ENCODE measurements around the gene TTF2. TPM values are rescaled to one million over a fixed set of nuclear protein-coding genes. Genes with fewer than 3 reads are reported as not detected.

Gene TTF2
- total RNA-seq, 4 donors from 2014 or later = 12.9 to 37.5 (median 19.3) TPM

DNA sequence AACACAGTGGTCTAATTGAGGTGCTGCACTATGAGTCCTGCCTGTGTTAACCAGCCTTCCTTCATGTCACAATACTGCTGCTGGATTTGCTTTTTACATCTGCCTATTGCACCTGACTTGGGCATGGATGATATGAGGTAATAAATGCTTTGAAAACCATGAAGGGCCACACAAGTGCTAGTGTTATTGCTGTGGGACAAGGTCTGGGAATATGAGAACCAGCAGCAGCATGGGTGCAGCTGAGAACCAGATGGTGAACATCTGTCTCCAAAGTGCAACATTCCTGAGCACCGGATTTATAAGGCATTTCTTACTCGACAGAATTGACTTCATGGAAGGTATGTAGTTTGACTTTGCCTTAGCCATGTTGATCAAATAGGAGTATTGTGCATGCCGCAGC lies 44.9 kb downstream of the TTF2 start:
- no peak for DNase-seq (ENCODE audit: low spot score in 2 of 2)
- no peaks in the 10 kb centered on the region for H3K4me1 ChIP-seq
- no peak overlapping the region for H3K27ac ChIP-seq
- TF ChIP-seq, protein P1, sequence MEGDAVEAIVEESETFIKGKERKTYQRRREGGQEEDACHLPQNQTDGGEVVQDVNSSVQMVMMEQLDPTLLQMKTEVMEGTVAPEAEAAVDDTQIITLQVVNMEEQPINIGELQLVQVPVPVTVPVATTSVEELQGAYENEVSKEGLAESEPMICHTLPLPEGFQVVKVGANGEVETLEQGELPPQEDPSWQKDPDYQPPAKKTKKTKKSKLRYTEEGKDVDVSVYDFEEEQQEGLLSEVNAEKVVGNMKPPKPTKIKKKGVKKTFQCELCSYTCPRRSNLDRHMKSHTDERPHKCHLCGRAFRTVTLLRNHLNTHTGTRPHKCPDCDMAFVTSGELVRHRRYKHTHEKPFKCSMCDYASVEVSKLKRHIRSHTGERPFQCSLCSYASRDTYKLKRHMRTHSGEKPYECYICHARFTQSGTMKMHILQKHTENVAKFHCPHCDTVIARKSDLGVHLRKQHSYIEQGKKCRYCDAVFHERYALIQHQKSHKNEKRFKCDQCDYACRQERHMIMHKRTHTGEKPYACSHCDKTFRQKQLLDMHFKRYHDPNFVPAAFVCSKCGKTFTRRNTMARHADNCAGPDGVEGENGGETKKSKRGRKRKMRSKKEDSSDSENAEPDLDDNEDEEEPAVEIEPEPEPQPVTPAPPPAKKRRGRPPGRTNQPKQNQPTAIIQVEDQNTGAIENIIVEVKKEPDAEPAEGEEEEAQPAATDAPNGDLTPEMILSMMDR (IDR thresholded peaks at IDR 0.05) = no peak
- TF ChIP-seq EP300 (IDR thresholded peaks at IDR 0.05) (no peak), POLR2A (IDR thresholded peaks at IDR 0.05) (no peak)
- WGBS, 2 donors = 66 to 80% methylated on average over 3 of the region's 3 CpGs
- peaks cover 0 to 78% (median 0%) of the 10 kb centered on the region in 3 donors for H3K36me3 ChIP-seq
- no peaks in the 10 kb centered on the region for H3K9me3 ChIP-seq
- no peak overlapping the region for H3K4me3 ChIP-seq
- H3K27me3 ChIP-seq = no peaks in the 10 kb centered on the region

DNA sequence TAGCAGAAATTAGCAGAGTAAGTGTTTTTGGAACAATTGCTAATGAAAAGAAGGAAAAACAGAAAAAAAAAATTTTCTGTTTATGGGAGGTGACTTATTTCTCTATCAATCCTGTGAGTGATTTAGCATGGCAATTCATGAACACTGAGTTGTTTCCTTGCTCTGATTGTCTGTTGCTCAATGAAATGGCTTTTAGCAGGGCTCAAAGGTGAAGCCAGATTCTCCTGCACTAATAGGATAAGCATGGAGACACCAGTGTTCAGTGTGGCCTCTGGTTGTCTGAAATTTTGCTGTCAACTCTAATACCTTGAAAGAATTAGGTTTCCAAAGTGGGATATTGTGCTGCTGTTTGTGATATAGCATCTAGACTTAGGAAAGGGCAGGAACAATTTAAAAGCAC lies 45.6 kb downstream of the TTF2 start:
- Histone ChIP-seq H3K9me3 (no peaks in the 10 kb centered on the region), H3K36me3 (peaks cover 0 to 80% (median 0%) of the 10 kb centered on the region in 3 donors), H3K4me1 (no peaks in the 10 kb centered on the region), H3K27ac (no peak overlapping the region), H3K27me3 (no peaks in the 10 kb centered on the region), H3K4me3 (no peak overlapping the region)
- TF ChIP-seq POLR2A (IDR thresholded peaks at IDR 0.05) (no peak), EP300 (IDR thresholded peaks at IDR 0.05) (no peak)
- TF ChIP-seq, protein P1 (IDR thresholded peaks at IDR 0.05) = no peak
- no peak for DNase-seq (ENCODE audit: low spot score in 2 of 2)

DNA sequence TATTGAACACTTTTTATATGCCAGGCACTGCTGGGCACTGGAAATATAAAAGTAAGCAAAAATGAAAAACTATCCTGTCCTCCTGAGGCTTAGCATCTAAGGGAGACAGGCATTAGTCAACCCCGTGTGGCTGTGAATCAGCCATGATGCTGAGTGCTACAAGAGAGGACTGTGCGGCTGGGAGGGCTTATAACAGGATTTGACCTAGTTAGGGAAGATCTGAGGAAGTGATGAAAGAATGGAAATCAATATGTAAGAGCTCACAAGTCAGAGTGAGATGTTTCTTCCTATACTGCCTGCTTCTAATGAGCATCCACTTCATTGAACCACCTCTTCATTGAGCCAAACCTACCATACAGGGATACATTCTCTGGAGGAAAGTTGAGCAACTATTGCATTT lies 46.4 kb downstream of the TTF2 start:
- H3K36me3 ChIP-seq = peaks cover 0 to 82% (median 0%) of the 10 kb centered on the region in 3 donors
- DNase-seq (ENCODE audit: low spot score in 2 of 2) = no peak
- 90 to 93% methylated on average over 2 of the region's 2 CpGs for WGBS, 2 donors

DNA sequence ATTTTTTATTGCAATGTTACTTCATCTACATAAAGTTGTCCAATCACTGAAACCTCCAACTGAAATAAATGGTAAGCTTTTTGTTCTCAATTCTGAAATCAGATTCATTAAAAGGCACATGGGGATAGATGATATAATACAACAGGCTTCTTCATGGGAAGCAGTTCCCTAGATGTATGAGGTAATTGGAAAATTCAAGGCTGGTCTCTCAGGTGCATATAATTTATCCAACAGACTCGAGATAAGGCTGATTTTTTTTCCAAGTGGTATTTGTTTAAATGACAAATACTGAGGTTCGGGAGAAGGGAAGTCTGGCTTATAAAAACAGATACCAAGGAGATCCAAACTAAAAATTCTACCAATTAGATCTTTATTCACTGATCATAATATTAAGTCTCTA lies 47.2 kb downstream of the TTF2 start:
- Histone ChIP-seq H3K27ac (no peak overlapping the region), H3K9me3 (no peaks in the 10 kb centered on the region), H3K4me1 (no peaks in the 10 kb centered on the region), H3K27me3 (no peaks in the 10 kb centered on the region), H3K36me3 (peaks cover 0 to 84% (median 0%) of the 10 kb centered on the region in 3 donors), H3K4me3 (no peak overlapping the region)
- 75 to 79% methylated on average over 2 of the region's 2 CpGs for WGBS, 2 donors
- no peak for DNase-seq (ENCODE audit: low spot score in 2 of 2)
- no peak for TF ChIP-seq POLR2A (IDR thresholded peaks at IDR 0.05)
- TF ChIP-seq EP300 (IDR thresholded peaks at IDR 0.05) = no peak
- TF ChIP-seq, protein P1 (IDR thresholded peaks at IDR 0.05) = no peak

More for the DNA sequence above, 46.4 kb downstream of the TTF2 start:
- H3K27ac ChIP-seq = no peak overlapping the region
- no peak overlapping the region for H3K4me3 ChIP-seq
- H3K27me3 ChIP-seq = no peaks in the 10 kb centered on the region
- no peaks in the 10 kb centered on the region for H3K9me3 ChIP-seq
- TF ChIP-seq POLR2A (IDR thresholded peaks at IDR 0.05) (no peak), EP300 (IDR thresholded peaks at IDR 0.05) (no peak)
- TF ChIP-seq, protein P1 (IDR thresholded peaks at IDR 0.05) = no peak
- H3K4me1 ChIP-seq = no peaks in the 10 kb centered on the region

DNA sequence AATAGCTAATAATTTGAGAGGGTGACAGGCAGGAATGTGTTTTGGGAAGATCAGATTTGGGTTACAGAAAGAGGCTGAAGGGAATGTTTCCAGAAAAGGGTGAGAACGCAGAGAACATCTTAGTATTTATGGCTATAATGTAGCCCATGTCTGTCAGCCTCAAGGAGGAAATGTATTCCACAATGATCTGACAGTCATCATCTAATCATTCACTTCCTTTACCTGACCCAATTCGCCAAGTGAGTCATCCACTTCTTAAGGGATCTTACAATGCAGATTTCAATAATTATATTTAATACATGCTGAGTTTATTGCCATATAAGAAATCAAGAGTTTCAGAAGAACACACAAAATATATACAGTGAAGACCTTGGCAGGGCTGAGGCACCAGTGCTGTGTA lies 50.6 kb downstream of the TTF2 start:
- Histone ChIP-seq H3K36me3 (peaks cover 0 to 90% (median 0%) of the 10 kb centered on the region in 3 donors), H3K27me3 (no peaks in the 10 kb centered on the region), H3K27ac (no peak overlapping the region), H3K4me1 (no peaks in the 10 kb centered on the region), H3K9me3 (no peaks in the 10 kb centered on the region), H3K4me3 (no peak overlapping the region)
- WGBS, 2 donors = 65 to 94% methylated on average over 2 of the region's 2 CpGs
- no peak for TF ChIP-seq EP300 (IDR thresholded peaks at IDR 0.05)
- TF ChIP-seq, protein P1 (IDR thresholded peaks at IDR 0.05) = no peak
- TF ChIP-seq POLR2A (IDR thresholded peaks at IDR 0.05) = no peak
- DNase-seq (ENCODE audit: low spot score in 2 of 2) = no peak
